HCT116 (cell line): Measurements from ENCODE around the gene TTC29.

ENCODE experiments used
- CTCF ChIP-seq, 3 experiments: fragments of 200-600 bp in 1 of 3; sonication (generic) in 1 of 3; IDR thresholded peaks in 2 of 3; conservative IDR thresholded peaks in 1 of 3; 2 replicates each; pipeline ENCODE4 v1.5.1; 2012 to 2017; ENCODE audit warnings: low read depth in 2 of 3, low read length in 2 of 3, antibody characterized with exemption in 1 of 3, borderline replicate concordance in 1 of 3, control low read depth in 1 of 3, mild to moderate bottlenecking in 1 of 3, mixed read lengths in 1 of 3, mixed run types in 1 of 3, moderate library complexity in 1 of 3; ENCODE audit not compliant: insufficient read depth in 1 of 3
- EZH2 ChIP-seq: fragments of 200-600 bp; sonication (generic); IDR thresholded peaks from 2 replicates; pipeline ENCODE4 v1.6.1; 2017; ENCODE audit warnings: antibody characterized with exemption, mixed run types
- POLR2A ChIP-seq: IDR thresholded peaks from 2 replicates; pipeline ENCODE4 v1.7.0; 2011; ENCODE audit warnings: borderline replicate concordance; ENCODE audit not compliant: insufficient read depth, insufficient read length; ENCODE audit errors: extremely low read depth
- POLR2AphosphoS5 ChIP-seq: IDR thresholded peaks from 2 replicates; pipeline ENCODE4 v1.6.1; 2011; ENCODE audit warnings: mild to moderate bottlenecking, low read depth, low read length, moderate library complexity
- RAD21 ChIP-seq: IDR thresholded peaks from 2 replicates; pipeline ENCODE4 v1.6.1; 2012; ENCODE audit warnings: low read depth, mild to moderate bottlenecking
- SIN3A ChIP-seq: IDR thresholded peaks from 2 replicates; pipeline ENCODE4 v1.6.1; 2012; ENCODE audit warnings: low read depth
- TCF7L2 ChIP-seq: IDR thresholded peaks from 2 replicates; pipeline ENCODE4 v1.7.0; 2011; ENCODE audit warnings: borderline replicate concordance, inconsistent platforms; ENCODE audit not compliant: insufficient read depth, insufficient read length; ENCODE audit errors: extremely low read depth

GRCh38 chr4:146952896-146953295, 7.2 kb upstream of the TTC29 start:
- TF ChIP-seq POLR2AphosphoS5 (no peak), CTCF (IDR thresholded peaks at IDR 0.05 in 2 of 3, conservative IDR thresholded peaks at IDR 0.05 in 1 of 3; ENCODE audit: borderline replicate concordance in 1 of 3, insufficient read depth in 1 of 3, low read depth in 2 of 3, low read length in 2 of 3) (no peak), TCF7L2 (no peak), POLR2A (no peak), RAD21 (no peak), EZH2 (no peak), SIN3A (no peak)
